HG02852 (cell line): Measurements from ENCODE around the gene MTERF4.

Source experiments
- ATAC-seq: cut with Tn5 transposase; IDR thresholded peaks from one replicate; pipeline ENCODE4 v1.9.1; 2021; ENCODE audit warnings: mild to moderate bottlenecking, moderate library complexity; ENCODE audit not compliant: unreplicated experiment

The MTERF4 gene

DNA sequence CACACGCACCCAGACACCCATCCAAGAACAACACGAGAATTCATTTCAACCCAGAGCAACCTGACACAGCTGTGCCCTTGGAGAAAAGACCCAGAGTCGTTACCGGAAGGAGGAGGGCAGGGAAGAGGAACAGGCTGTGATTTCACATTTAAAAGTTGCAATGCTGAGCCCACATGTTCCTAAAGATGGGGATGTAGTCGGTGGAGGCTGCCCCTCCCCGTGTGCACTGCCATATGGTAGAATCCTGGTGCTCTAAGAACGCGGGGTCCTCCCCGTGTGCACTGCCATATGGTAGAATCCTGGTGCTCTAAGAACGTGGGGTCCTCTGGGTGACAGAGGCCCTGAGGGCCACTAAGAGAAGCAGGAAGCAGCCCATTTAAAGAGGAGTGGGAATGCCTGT lies 10.9 kb downstream of the MTERF4 start:
- no peak for ATAC-seq

DNA sequence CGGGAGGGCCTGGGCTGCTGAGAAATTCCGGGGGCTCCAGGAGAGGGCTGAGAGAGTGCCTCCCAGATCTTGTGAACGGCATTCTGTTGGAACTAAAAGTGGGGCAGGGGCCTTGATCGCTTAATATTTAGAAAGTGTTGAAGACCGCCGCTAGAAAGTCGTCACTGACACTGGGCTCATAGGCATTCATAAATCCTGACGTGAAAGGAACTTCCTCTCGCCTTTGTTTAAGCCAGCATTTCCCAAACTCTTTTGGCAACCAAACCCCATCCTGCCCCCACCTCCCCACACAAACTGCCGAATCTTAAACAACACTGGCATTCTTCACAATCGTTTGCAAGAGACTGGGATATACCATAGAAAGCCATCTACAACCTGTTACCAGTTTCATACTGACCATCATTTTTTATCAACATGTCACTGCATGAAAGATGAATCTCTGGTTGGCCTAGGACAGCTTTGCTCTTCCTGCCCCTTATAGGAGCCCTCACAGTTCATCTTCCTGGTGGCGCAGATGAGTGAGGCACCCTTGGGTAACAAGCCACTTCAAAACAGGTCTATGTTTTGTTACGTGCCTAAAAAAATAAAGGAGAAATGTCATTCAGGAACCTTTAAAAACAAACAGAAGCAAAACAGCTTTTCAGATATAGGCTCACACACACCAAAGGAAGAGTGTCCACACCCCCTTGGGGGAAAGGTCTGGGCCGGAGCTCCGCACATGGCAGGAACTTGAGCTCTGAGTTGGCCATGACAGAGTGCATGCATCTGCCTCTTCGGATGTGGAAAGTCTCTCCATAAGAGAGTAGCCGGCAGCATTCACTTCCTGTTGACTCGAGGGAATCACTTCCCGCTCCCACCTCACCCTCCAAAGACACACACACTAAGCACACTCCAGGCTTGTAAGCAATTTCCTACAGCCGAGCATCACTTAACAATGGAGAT lies 13.0 kb downstream of the MTERF4 start:
- no peak for ATAC-seq

DNA sequence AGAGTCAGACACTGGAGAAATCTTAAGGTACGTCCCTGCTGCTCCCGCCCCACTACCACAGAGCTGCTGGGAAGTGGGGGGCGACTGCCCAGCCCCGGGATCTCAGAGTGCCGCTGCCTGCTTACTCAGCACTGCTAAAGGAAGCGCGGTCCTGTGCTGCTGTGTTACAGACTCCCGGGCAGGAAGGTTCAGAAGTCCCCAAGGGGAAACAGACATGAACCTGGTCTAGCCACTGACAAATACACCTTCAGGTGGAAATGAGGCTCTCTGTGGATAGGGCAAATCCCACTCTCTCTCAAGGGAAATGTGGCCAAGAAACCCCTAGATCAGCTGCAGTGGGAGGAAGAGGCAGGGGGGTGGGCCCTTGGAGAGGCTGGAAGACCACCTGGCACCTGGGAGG lies 13.7 kb downstream of the MTERF4 start:
- peak; percentile 28 for ATAC-seq

DNA sequence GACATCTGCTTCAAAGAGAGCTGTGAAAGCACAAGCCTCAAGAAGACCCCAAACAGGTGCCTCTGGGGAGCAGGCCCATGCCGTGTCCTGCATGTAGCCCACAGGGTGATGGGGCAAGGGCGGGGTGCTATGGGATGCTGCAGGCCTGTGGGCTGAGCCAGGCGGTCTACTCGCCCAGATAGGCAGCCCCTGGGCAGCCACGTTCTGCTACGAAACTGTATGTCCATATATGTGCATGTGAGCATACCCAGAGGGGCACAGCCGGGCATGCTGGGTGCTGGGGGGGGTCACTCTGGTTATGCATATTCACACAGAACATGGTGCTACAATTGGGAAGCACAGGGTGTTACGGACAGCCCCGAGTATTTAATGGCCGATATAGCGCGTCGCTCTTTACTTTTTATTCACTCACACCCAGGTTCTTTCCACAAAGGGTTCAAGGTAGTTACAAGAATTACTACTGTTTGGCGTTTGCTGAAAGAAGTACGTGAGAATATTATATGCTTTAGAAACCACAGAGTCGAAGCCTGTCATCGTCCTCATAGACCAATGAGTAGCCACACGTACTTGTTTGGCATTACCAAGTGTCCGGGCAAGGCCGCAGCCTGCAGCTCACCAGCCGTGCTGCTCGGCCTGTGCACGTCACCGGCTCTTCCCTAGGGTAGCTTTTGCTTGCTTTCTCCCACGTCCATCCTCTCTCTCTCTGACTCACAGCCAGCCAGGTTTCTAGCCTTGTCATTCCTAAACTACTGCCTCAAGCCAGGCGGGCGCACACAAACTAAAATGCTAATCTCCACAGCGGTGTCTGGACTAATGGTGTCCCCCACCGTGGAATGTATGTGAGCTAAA lies 14.4 kb downstream of the MTERF4 start:
- ATAC-seq: peak; percentile 64

DNA sequence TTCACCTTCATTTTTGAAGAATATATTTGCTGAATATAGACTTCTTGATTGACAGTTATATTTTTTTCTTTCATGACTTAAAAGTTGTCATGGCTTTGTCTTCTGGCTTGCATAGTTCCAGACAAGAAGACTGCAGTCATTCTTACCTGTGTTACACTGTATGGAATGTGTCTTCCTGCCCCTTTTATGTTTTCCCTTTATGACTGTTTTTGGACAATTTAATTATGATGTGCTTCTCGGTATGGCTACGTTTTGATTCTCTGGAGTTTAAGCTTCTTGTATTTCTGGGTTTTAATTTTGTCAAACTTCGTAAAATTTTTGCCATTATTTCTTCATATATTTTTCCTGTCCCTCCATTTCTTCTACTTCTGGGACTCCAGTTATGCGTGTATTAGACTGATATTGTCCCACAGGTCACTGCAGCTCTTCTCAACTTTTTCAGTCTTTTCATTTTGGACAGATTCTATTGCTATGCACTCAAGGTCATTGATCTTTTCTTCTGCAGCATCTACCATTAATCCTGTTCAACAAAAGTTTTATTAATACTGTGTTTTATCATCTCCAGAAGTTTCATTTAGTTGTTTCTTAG lies 17.1 kb downstream of the MTERF4 start:
- ATAC-seq: no peak

DNA sequence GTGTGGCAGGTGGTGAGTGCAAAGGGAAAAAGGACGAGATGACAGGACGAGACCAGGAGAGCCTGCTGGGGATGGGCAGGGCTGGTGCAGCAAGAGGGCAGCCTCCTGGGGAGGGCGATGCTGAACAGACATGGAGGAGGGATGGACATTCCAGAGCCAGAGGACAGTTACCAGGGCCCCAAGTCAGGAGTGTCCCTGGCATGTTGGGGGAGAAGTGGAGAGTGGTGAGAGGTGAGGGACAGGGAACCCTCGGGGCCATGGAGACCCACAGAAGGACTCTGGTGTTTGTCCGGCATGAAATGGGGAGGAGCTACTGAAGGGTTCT lies 19.0 kb downstream of the MTERF4 start:
- no peak for ATAC-seq

DNA sequence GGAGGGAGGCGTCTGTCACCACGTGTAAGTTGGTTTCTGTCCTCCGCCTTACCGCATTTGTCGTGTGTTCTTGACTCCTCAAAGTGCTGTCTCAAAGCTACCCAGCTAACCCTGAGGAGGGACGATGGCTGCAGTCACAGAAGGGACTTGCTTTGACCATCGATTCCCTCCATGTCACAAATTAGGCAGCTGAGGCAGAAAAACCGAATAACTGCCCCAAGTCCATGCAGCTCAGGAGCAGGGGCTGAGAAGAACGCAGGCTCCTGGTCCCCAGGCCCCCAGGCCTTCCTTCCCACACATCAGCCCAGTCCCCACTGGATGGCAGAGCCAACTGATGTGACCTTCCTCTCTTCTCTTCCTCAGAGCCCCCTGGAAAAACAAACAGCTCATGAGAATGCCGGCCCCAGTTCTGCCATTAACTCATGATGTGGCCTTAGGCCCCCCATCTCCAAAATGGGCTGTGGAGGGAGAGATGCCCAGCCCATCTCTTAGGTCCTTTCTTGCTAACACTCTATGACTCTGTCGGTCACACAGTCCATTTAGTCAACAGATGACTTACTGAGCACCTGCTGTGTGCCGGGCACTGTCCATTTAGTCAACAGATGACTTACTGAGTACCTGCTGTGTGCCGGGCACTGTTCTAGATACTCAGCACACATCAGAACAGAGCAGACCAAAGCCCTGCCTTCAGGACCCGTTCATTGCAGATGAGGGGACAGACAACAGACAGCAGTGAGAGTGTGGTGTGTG lies 19.6 kb downstream of the MTERF4 start:
- no peak for ATAC-seq

DNA sequence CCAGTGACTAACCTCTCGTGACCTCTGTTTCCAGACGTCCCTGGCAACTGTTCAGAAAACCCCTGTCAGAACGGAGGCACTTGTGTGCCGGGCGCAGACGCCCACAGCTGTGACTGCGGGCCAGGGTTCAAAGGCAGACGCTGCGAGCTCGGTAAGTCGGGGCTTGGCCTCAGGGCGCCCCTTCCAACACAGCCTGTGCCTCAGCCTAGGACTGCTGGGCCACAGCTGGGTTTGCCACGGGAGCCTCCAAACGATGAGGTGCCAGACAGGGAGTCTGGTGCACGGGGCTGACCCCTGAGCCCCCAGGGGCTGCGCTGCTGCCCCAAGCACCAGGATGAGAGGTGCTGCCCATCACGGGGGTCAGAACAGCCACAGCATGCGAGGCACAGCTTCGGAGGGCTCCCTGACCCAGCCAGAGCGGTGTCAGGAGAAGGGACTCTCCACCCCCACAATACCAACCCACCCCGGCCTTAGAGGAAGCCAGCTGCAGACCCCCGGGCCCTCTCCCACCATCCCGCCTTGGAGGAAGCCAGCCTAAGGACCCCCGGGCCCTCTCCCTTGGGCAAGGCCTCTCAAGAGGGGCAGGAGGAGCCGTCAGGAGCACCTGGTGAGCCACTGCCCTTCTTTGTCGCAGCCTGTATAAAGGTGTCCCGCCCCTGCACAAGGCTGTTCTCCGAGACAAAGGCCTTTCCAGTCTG lies 20.3 kb downstream of the MTERF4 start:
- ATAC-seq: no peak

DNA sequence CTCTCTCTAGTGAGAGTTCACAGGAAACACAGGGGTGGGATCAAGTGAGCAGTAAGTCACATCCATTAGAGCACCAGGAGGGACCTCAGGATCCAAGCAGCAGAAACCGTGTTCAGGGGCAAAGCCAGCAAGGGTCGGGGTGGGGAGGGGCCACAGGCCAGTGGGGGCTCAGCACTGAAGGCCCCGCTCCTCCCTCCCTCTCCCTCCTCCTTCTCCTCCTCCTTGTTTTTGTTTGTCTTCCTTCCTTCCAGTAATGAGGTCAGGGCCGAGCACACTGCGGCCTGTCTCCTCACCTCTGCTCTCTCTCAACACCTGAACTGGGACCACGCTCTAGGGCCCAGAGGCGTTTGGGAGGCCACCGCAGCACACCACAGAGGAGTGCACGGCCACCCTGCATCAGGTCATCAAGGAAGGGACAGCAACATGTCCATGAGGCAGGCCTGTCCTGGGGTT lies 20.9 kb downstream of the MTERF4 start:
- ATAC-seq: no peak

DNA sequence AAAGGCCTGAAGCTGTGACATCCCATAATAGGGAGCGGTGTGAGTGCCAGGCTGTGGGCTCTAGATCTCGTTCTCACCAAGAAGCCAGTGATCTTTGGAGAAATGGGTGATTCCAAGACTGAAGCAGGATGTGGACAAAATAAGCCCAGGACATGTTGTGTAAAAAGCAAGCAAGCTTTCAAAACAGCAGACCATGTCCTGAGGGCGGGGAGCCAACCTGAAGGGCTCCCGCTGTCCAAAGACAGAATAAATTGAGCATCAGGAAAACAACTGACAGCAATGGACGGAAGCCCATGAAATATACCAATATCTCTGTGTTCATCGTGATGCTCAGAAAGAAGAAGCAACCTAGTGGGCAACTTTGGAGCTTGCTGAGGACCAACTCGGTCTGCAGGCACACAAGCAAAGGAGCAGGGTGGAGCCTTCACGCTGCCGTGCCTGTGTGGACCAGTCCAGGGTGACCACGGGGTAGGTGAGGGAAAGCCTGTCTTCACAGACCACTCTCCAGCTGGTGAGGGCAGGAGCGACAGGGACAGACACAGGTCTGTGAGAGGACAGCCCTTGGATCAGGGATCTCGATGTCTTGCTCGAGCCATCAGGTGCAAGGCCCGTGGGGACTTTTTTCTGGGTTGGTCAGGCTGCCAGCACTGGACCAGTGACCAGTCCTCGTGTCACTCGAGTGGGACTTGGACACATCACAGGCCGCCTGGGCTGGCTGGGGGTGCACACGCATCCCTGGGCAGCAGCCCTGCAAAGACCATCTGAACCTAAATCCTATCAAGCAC lies 21.5 kb downstream of the MTERF4 start:
- ATAC-seq: no peak

DNA sequence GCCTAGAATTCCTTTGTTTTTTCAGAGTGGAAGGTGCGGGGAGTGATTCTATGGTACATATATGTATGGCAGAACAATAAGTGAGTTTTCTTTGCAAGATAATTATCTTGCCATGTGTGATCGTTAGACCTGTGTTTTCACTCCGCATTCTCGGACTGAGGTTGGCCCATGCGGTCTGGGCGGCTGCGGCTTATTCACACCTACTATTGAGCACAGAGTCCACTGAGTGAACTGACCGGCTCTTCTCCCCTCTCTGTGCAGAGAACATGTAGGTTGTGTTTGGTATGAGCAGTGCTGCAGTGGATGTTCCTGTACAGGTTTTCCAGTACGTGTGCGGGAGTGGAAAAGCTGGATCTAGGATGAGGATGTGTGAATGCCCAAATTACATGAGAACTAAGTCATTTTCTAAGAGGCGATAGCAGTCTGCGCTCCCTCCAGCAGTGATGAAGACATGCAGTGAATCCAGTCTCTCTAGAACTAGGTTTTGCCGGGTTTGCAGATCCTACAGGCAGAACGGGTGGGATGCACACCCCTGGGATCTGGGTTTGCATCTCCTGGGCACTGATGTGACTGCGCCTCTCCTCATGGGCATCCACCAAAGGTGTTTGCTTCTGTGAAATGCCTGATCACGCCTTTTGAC lies 27.1 kb downstream of the MTERF4 start:
- ATAC-seq: no peak

DNA sequence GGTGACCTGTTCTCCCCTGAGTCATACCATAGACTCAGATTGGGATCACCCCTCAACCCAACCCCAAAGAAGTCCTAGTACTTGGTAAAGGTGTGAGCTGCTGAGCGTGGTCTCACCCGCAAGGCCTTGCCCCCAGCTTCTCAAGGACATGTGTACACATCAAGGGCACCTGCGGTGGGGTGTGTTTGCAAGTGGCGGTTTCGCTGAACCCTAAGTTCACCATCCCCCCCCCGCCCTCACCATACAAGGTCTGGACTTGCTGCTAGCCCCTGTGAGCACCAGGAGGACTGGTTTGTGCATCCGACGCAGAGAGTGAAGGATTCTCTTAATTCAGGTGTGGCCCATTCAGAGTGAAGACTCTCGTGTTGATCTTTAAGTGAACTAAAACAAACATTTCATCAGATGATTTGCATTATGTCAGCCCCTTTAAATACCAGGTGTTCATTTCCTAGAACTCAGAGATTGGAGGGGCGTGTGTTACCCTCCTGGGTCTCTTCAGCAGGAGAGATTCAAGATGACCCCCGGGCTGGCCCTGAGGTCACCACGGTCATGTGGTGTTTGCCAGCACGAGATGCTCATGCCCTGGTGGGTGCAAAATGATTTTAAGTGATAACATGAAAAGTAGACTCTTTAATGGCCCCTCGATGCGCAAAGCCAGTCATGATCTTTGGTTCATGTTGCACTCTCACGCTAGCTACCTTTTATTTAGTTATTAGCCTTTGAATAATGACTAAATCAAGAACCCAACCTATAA lies 27.8 kb downstream of the MTERF4 start:
- no peak for ATAC-seq

DNA sequence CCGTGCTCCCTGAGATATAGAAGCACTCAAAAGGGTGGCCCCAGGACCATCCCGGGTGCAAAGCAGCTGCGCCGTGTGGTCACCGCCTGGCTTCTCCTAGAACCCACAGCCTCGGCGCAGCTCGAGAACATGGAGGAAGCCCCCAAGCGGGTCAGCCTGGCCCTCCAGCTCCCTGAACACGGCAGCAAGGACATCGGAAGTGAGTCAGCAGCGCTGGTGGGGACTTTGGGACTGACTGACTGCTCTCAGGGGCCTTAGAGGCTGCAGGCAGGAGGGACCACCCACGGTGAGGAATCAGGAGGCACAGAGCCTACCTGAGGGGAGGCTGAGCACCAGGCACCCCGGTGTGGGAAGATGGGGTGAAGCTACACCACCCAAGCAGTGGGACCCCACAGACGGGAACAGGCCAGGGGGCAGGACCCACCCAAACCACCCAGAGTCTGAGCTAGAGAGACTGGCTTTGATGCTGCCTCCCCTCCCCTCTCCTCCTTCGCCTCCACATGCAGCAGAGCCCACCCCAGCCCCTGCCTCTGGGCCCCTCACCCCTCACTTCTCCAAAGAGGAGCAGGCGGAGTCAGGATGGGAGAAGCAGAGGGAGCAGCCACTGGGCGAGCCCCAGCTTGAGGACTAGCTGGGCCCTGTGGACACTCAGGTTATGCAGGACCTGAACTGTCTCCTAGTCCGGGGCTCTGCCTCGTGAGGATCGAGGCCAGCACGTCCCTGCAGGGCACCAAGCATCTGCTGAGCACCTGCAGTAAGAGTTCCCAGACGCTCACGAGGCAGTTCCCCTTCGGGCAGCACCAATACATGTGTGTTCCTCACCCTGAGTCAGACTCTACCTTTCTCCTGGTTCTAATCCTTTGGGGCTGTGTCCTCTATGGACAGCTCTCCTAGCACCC lies 28.7 kb downstream of the MTERF4 start:
- ATAC-seq: no peak

DNA sequence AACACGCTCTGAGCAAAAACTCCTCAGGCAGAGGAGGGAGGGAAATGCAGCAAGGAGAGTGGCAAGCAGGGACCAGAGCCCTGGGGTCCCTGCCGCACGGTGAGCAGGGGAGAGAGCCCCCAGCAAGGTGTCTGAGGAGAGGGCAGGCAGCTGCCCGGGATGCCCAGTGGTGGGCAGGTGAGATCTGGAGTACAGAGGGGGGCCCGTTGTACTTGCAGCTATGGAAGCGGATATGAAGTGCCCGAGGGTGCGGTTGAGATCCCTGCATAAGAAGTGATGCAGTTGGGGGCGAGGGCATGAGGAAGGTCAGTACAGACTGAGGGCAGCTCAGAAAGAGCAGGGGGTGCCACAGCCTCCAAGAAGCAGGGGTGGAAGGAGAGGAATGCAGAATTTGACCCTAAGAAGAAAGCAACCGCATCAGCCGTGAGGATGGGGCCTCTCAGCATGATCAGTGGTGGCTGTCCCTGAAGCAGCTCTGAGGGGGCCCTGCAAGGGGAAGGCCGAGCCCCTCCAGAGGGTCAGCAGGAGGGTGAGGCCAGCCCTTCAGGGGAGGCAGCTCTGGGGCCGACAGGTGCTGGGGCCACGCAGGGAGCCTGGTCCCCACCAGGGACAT lies 29.4 kb downstream of the MTERF4 start:
- no peak for ATAC-seq

DNA sequence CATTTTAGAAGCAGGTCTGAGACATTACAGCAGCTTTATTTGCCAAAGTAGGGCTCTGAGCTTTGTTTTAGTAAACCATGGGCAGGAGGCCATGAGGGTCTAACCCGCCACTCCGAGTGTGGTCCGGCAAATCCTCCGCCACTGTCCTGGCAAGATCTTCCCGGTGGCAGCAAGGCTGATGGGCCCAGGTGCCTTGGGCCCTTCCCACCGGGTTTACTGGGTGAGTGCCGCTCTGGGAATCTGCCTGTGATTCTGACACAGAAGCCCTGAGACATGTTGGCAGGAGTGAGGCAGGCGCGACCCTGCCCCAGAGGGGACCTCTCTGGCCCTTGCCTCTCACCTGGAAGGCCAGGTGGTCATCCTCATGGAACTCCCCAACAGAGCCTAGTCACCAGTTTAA lies 29.9 kb downstream of the MTERF4 start:
- ATAC-seq: no peak

DNA sequence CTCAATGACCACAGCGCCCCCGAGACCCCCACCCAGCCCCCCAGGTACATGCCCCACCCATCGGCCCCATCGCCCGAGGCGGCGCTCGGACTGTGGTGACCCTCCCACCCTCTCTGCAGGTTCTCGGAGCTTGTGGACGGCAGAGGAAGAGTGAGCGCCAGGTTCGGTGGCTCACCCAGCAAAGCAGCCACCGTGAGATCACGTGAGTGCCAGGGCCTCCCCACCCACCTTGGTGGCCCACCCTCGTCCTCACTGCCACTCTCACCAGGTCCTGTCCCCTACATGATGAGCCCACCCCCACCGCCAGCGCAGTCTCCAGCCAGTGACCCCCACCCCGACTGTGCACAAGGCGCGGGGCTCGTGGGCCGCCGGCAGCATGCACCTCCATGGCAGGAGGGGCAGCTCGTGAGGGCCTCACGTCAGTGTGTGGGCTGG lies 30.4 kb downstream of the MTERF4 start:
- no peak for ATAC-seq
